Activated naive CD4-positive, alpha-beta T cell treated with anti-CD3 and anti-CD28 coated beads, Interleukin-2, amount 50 U/mL, for 16 hours (primary cell): ENCODE results near the gene PRRX1.

Experiments used
- DNase-seq: peaks from one replicate; pipeline ENCODE4 v3.0.0-alpha.2; 2020

Gene PRRX1

GRCh38 chr1:170664828-170665612 lies 1.1 kb downstream of the PRRX1 start:
- no peak for DNase-seq

GRCh38 chr1:170665629-170666028 lies 1.7 kb downstream of the PRRX1 start:
- no peak for DNase-seq

- DNase-seq: no peak
These were observed 2.8 kb downstream of the PRRX1 start for GRCh38 chr1:170666541-170667254.

GRCh38 chr1:170668209-170669106 lies 4.5 kb downstream of the PRRX1 start:
- no peak for DNase-seq

- DNase-seq: no peak
These were observed 5.1 kb downstream of the PRRX1 start for GRCh38 chr1:170669107-170669445.

GRCh38 chr1:170669586-170670530 lies 5.9 kb downstream of the PRRX1 start:
- no peak for DNase-seq

- DNase-seq: no peak
These were observed 7.1 kb downstream of the PRRX1 start for GRCh38 chr1:170670802-170671628.

- DNase-seq: no peak
These were observed 7.7 kb downstream of the PRRX1 start for GRCh38 chr1:170671629-170671963.

- no peak for DNase-seq
These were observed 8.4 kb downstream of the PRRX1 start for GRCh38 chr1:170672316-170672715.

GRCh38 chr1:170674239-170674638 lies 10.3 kb downstream of the PRRX1 start:
- DNase-seq: no peak

- DNase-seq: no peak
These were observed 11.1 kb downstream of the PRRX1 start for GRCh38 chr1:170674986-170675385.

GRCh38 chr1:170675865-170676264 lies 11.9 kb downstream of the PRRX1 start:
- DNase-seq: no peak

GRCh38 chr1:170676628-170677027 lies 12.7 kb downstream of the PRRX1 start:
- DNase-seq: no peak

GRCh38 chr1:170678027-170678600 lies 14.2 kb downstream of the PRRX1 start:
- DNase-seq: no peak

- no peak for DNase-seq
These were observed 16.5 kb downstream of the PRRX1 start for GRCh38 chr1:170680428-170680827.

- DNase-seq: no peak
These were observed 18.2 kb downstream of the PRRX1 start for GRCh38 chr1:170682169-170682568.

- no peak for DNase-seq
These were observed 18.9 kb downstream of the PRRX1 start for GRCh38 chr1:170682809-170683208.

GRCh38 chr1:170685166-170685565 lies 21.2 kb downstream of the PRRX1 start:
- DNase-seq: no peak

- DNase-seq: no peak
These were observed 22.4 kb downstream of the PRRX1 start for GRCh38 chr1:170686291-170686690.

GRCh38 chr1:170687621-170688020 lies 23.7 kb downstream of the PRRX1 start:
- DNase-seq: no peak

GRCh38 chr1:170691258-170691657 lies 27.3 kb downstream of the PRRX1 start:
- no peak for DNase-seq
